Measurements from ENCODE around the gene PACSIN2. TPM values are rescaled to one million over a fixed set of nuclear protein-coding genes. Genes with fewer than 3 reads are reported as not detected.

The PACSIN2 gene
- total and polyA plus RNA-seq, 10 of the 15 experiments (the other 5 are each of a cell fraction or from before 2014, with no cell fraction given) = 0.93 to 78.7 (median 46.8) TPM

DNA sequence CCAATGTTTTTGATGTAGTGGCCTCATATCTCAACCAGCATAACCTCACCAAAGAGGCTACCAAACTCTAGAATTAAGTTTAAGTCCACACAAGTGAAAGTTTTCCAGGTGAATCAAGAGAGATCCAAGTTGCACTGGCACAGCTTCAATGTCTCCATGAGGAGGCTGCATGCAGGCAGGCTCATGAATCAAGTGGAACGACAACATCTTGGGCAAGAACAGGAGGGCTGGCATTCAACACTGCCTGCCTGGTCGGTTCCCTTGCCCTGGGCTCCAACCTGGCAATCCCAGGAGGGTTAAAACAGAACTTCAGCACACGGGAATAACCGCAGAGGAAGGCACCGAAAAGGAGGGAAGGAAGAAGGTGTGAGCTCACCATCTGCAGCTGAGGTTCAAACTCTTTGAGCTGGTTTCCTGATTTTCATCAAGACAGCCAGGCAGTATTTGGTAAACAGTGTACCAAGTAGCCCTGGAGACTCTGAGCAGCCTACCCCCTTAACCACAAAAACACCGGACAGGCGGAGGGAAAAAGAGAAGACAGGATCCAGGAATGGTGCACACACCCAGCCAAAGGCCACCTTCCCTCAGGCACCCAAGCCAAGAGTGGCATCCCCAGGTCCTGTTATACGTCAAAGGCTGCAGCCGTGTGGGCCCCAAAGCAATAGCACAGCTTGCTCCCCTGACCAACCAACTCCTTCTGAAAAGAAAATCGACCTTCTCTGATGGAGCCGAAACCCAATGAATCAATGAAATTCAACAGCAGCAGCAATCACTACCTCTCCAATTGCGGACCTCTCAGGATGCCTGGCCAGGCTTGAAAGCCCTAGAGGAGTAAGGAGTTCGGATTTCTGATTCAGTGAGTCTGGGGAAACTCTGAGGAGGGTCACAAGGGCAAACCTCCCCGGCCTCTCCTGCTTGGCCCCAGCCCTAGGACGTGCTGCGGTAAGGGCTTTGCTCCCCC is 1.3 kb downstream of the PACSIN2 start:
- ChIA-PET SMC1A (ENCODE audit: uncharacterized antibody, unreplicated experiment) (interaction anchor here (0.6 to 5.8 kb wide), 16 partner anchors 11 to 1739 kb away, joined by 3 to 62 read pairs (median 4); partner anchors contain the start of gene ARHGAP8), POLR2A (interaction anchor here (0.5 to 4.4 kb wide), 12 partner anchors 11 to 1324 kb away, joined by 3 to 63 read pairs (median 3); no protein-coding TSS in a partner anchor), RAD21 (ENCODE audit: unreplicated experiment) (interaction anchor here (0.6 to 4.1 kb wide), 19 partner anchors 9 to 179 kb away, joined by 3 to 17 read pairs (median 5); no protein-coding TSS in a partner anchor), CTCF (interaction anchor here (0.7 to 4.6 kb wide), 15 partner anchors 9 to 631 kb away, joined by 3 to 20 read pairs (median 4); no protein-coding TSS in a partner anchor)
- Histone ChIP-seq H3K27ac (ENCODE audit: control insufficient read depth, insufficient read depth) (peak overlapping the region; percentile 68), H3K36me3 (ENCODE audit: control insufficient read depth in 2 of 2, insufficient read depth in 2 of 2, low read length in 1 of 2) (no peaks in the 10 kb centered on the region), H3K4me2 (ENCODE audit: control insufficient read depth, insufficient read depth) (peak overlapping the region; percentile 78), H3K9ac (ENCODE audit: control insufficient read depth, insufficient read depth, low read length) (peak overlapping the region; percentile 64), H3K9me3 (replicated peaks; ENCODE audit: control insufficient read depth, insufficient read depth, low read length) (no peaks in the 10 kb centered on the region), H3K27me3 (replicated peaks in 1 of 2; ENCODE audit: control insufficient read depth in 2 of 2, insufficient read depth in 2 of 2, low read length in 1 of 2) (no peaks in the 10 kb centered on the region), H3K4me3 (peak overlapping the region; percentile 97), H2AFZ (ENCODE audit: control insufficient read depth, low read depth, low read length) (no peak overlapping the region), H3K4me1 (ENCODE audit: control insufficient read depth, insufficient read depth, low read length) (no peaks in the 10 kb centered on the region; the same call in 1 of the 2 replicates), H3K79me2 (ENCODE audit: control insufficient read depth, insufficient read depth, low read length) (peaks cover 59% of the 10 kb centered on the region), H4K20me1 (ENCODE audit: control insufficient read depth, insufficient read depth) (peaks cover 5% of the 10 kb centered on the region; the same call in 1 of the 2 replicates)
- in situ Hi-C loops (cut with MboI) (no loop called here), intact Hi-C loops (cut with micrococcal nuclease; ENCODE audit: unreplicated experiment) (loop anchor here (5.0 kb wide), 1 partner anchor 81 kb away; no protein-coding TSS in a partner anchor)
- WGBS (ENCODE audit: insufficient coverage, insufficient replicate concordance, low lambda C conversion rate, missing lambda C conversion rate) = 6% methylated on average over 16 of the region's 16 CpGs
- ATAC-seq (peak; percentile 33), FAIRE-seq (peak; percentile 13), DNase-seq (ENCODE audit: low read depth, low spot score) (no peak)
- TSS peak; percentile 48 for BruUV-seq (replicated peaks)
- TF ChIP-seq DPF2 (IDR thresholded peaks at IDR 0.05) (no peak), IKZF1 (conservative IDR thresholded peaks at IDR 0.05) (0 out of 2 replicates have a peak, but pooled peaks have one; percentile 18), STAT1 (conservative IDR thresholded peaks at IDR 0.05) (no peak), RAD21 (IDR thresholded peaks at IDR 0.05; ENCODE audit: insufficient read depth, low read depth, low read length) (peak; percentile 36), CBX5 (IDR thresholded peaks at IDR 0.05; ENCODE audit: low read depth) (no peak), NFYA (IDR thresholded peaks at IDR 0.05; ENCODE audit: borderline replicate concordance, low read depth, low read length) (no peak), FOS (IDR thresholded peaks at IDR 0.05; ENCODE audit: borderline replicate concordance, extremely low read depth, insufficient read length) (no peak), EP300 (IDR thresholded peaks at IDR 0.05; ENCODE audit: borderline replicate concordance in 1 of 2, control insufficient read depth in 1 of 2, low read depth in 2 of 2, low read length in 2 of 2) (no peak), CREB1 (IDR thresholded peaks at IDR 0.05; ENCODE audit: low read depth) (0 out of 2 replicates have a peak, but pooled peaks have one; percentile 34), POLR2A (IDR thresholded peaks at IDR 0.05; ENCODE audit: low read depth, low read length) (no peak), PML (IDR thresholded peaks at IDR 0.05; ENCODE audit: low read length) (no peak), ETV6 (conservative IDR thresholded peaks at IDR 0.05 in 1 of 2, IDR thresholded peaks at IDR 0.05 in 1 of 2; ENCODE audit: borderline replicate concordance in 1 of 2, low read depth in 1 of 2) (no peak), POU2F2 (IDR thresholded peaks at IDR 0.05; ENCODE audit: borderline replicate concordance, low read depth, low read length) (no peak)
- TF ChIP-seq, protein P1, sequence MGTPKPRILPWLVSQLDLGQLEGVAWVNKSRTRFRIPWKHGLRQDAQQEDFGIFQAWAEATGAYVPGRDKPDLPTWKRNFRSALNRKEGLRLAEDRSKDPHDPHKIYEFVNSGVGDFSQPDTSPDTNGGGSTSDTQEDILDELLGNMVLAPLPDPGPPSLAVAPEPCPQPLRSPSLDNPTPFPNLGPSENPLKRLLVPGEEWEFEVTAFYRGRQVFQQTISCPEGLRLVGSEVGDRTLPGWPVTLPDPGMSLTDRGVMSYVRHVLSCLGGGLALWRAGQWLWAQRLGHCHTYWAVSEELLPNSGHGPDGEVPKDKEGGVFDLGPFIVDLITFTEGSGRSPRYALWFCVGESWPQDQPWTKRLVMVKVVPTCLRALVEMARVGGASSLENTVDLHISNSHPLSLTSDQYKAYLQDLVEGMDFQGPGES (IDR thresholded peaks at IDR 0.05) = no peak
- TF ChIP-seq, protein P2, sequence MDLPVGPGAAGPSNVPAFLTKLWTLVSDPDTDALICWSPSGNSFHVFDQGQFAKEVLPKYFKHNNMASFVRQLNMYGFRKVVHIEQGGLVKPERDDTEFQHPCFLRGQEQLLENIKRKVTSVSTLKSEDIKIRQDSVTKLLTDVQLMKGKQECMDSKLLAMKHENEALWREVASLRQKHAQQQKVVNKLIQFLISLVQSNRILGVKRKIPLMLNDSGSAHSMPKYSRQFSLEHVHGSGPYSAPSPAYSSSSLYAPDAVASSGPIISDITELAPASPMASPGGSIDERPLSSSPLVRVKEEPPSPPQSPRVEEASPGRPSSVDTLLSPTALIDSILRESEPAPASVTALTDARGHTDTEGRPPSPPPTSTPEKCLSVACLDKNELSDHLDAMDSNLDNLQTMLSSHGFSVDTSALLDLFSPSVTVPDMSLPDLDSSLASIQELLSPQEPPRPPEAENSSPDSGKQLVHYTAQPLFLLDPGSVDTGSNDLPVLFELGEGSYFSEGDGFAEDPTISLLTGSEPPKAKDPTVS (IDR thresholded peaks at IDR 0.05; ENCODE audit: low read depth, low read length) = no peak
- TF ChIP-seq, protein P3, sequence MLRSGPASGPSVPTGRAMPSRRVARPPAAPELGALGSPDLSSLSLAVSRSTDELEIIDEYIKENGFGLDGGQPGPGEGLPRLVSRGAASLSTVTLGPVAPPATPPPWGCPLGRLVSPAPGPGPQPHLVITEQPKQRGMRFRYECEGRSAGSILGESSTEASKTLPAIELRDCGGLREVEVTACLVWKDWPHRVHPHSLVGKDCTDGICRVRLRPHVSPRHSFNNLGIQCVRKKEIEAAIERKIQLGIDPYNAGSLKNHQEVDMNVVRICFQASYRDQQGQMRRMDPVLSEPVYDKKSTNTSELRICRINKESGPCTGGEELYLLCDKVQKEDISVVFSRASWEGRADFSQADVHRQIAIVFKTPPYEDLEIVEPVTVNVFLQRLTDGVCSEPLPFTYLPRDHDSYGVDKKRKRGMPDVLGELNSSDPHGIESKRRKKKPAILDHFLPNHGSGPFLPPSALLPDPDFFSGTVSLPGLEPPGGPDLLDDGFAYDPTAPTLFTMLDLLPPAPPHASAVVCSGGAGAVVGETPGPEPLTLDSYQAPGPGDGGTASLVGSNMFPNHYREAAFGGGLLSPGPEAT (IDR thresholded peaks at IDR 0.05; ENCODE audit: low read depth) = no peak

Measured in GM12878 (cell line).